H1 (cell line): ENCODE data around the gene SLC7A14. TPM values are rescaled to one million over a fixed set of nuclear protein-coding genes. Genes with fewer than 3 reads are reported as not detected.

ENCODE experiments used
- TEAD4 ChIP-seq: IDR thresholded peaks from 2 replicates; pipeline ENCODE4 v1.6.1; 2012; ENCODE audit warnings: low read depth, low read length, inconsistent platforms, mixed read lengths
- polyA plus RNA-seq, 7 experiments: library from polyadenylated mRNA; depleted of rRNA in 3 of 7; stranded (reverse) in 5 of 7; unstranded in 2 of 7; fragments of >200 nt in 5 of 7; fragments of 200-250 nt in 2 of 7; gene quantifications; 1 replicate in 5 of 7; 2 replicates in 1 of 7; 4 replicates in 1 of 7; pipeline versions ENCODE4 v1.2.1 to v1.2.3, GENCODE V29; 2011 to 2013; ENCODE audit warnings: missing spikeins in 2 of 7, mixed read lengths in 2 of 7
- total RNA-seq: library from RNA; stranded (reverse); fragmentation: NEBNext Ultra II Directional; extraction: Animal tissue kit (Norgen Biotek cat#: 25700); gene quantifications from 2 replicates; pipeline ENCODE4 v1.2.1, GENCODE V29; 2021

Gene SLC7A14
- total and polyA plus RNA-seq, 2 of the 8 experiments (the other 6 are each of a cell fraction or from before 2014, with no cell fraction given) = 0.21 to 0.95 TPM

GRCh38 chr3:170483485-170484262 lies 102.2 kb downstream of the SLC7A14 start (continued):
- no peak for TF ChIP-seq TEAD4
